DOHH2 (cell line): Measurements from ENCODE around the gene TMEM94.

ENCODE experiments used
- CTCF ChIP-seq: fragments of 200-600 bp; sonication (generic); IDR thresholded peaks from one replicate; pipeline ENCODE4 v1.5.1; 2014; ENCODE audit warnings: antibody characterized with exemption, mild to moderate bottlenecking, low read depth, low read length; ENCODE audit not compliant: poor library complexity, severe bottlenecking
- EZH2phosphoT487 ChIP-seq: fragments of 200-600 bp; sonication (generic); IDR thresholded peaks from 2 replicates; pipeline ENCODE4 v1.6.1; 2017; ENCODE audit warnings: borderline replicate concordance, mild to moderate bottlenecking, antibody characterized with exemption, low read length, moderate library complexity, mixed read lengths

- TF ChIP-seq CTCF = no peak
- no peak for TF ChIP-seq EZH2phosphoT487
Observed at GRCh38 chr17:75456417-75457046, at the start of gene TMEM94.
